Large intestine (tissue), 3 donors: ENCODE results near the gene BTBD2. TPM values are rescaled to one million over a fixed set of nuclear protein-coding genes. Genes with fewer than 3 reads are reported as not detected.

Experiments
- DNase-seq, 2 donors: peaks; one replicate each; pipeline versions ENCODE4 v3.0.0 to v3.0.0-alpha.2; 2013
- H3K27ac ChIP-seq: one replicate; pipeline ENCODE4 v1.5.1; 2013; ENCODE audit warnings: low read length
- H3K27me3 ChIP-seq: 2 replicates; pipeline ENCODE4 v1.6.1; 2013; ENCODE audit warnings: low read length; ENCODE audit not compliant: control insufficient read depth, insufficient read depth
- H3K36me3 ChIP-seq: 2 replicates; pipeline ENCODE4 v1.6.1; 2013; ENCODE audit warnings: low read length; ENCODE audit not compliant: control insufficient read depth, insufficient read depth
- H3K4me1 ChIP-seq: one replicate; pipeline ENCODE4 v1.6.1; 2013; ENCODE audit warnings: low read length; ENCODE audit not compliant: control insufficient read depth, insufficient read depth
- H3K4me3 ChIP-seq: one replicate; pipeline ENCODE4 v1.5.1; 2013; ENCODE audit warnings: low read length
- H3K9me3 ChIP-seq: one replicate; pipeline ENCODE4 v1.6.1; 2013; ENCODE audit warnings: mild to moderate bottlenecking, low read depth, low read length, moderate library complexity; ENCODE audit not compliant: control insufficient read depth
- WGBS: methylation state at CpG from one replicate; pipeline ENCODE4 v1.1.5; 2013; ENCODE audit warnings: low lambda C conversion rate; ENCODE audit not compliant: insufficient coverage; 5-methylcytosine and 5-hydroxymethylcytosine counted together
- polyA plus RNA-seq: library from polyadenylated mRNA; unstranded; fragments of 120-200 nt; gene quantifications from one replicate; pipeline ENCODE4 v1.2.1, GENCODE V29; 2013

The BTBD2 gene
- polyA plus RNA-seq, 1 donor, result 96.7 TPM

GRCh38 chr19:1944916-1945561 is 70.5 kb downstream of the BTBD2 start:
- Histone ChIP-seq H3K27ac (no peak overlapping the region), H3K36me3 (no peaks in the 10 kb centered on the region), H3K4me1 (peaks cover 18% of the 10 kb centered on the region), H3K27me3 (no peaks in the 10 kb centered on the region), H3K9me3 (peaks cover 12% of the 10 kb centered on the region), H3K4me3 (no peak overlapping the region)
- no peak for DNase-seq
- WGBS, result no CpG with 5 or more reads among the region's 30 CpGs

GRCh38 chr19:1944088-1944915 is 71.2 kb downstream of the BTBD2 start:
- H3K9me3 ChIP-seq, result peaks cover 12% of the 10 kb centered on the region
- H3K4me1 ChIP-seq, result peaks cover 24% of the 10 kb centered on the region
- no peak overlapping the region for H3K4me3 ChIP-seq
- DNase-seq, result no peak
- no peaks in the 10 kb centered on the region for H3K27me3 ChIP-seq
- H3K36me3 ChIP-seq, result no peaks in the 10 kb centered on the region
- no peak overlapping the region for H3K27ac ChIP-seq
- WGBS, result no CpG with 5 or more reads among the region's 42 CpGs

GRCh38 chr19:1943661-1944087 is 71.8 kb downstream of the BTBD2 start:
- H3K9me3 ChIP-seq, result peaks cover 11% of the 10 kb centered on the region
- no peak overlapping the region for H3K27ac ChIP-seq
- no peak overlapping the region for H3K4me3 ChIP-seq
- WGBS, result no CpG with 5 or more reads among the region's 22 CpGs
- no peak for DNase-seq
- peaks cover 24% of the 10 kb centered on the region for H3K4me1 ChIP-seq
- no peaks in the 10 kb centered on the region for H3K36me3 ChIP-seq
- no peaks in the 10 kb centered on the region for H3K27me3 ChIP-seq

- Histone ChIP-seq H3K27me3 (no peaks in the 10 kb centered on the region), H3K4me1 (peaks cover 24% of the 10 kb centered on the region), H3K27ac (peak overlapping the region; percentile 74), H3K9me3 (peaks cover 8% of the 10 kb centered on the region), H3K36me3 (no peaks in the 10 kb centered on the region), H3K4me3 (peak overlapping the region; percentile 63)
- no peak for DNase-seq
- WGBS, result no CpG with 5 or more reads among the region's 21 CpGs
These were observed 72.5 kb downstream of the BTBD2 start for GRCh38 chr19:1942934-1943555.

- Histone ChIP-seq H3K4me3 (peak overlapping the region; percentile 63), H3K27ac (peak overlapping the region; percentile 74), H3K27me3 (no peaks in the 10 kb centered on the region), H3K4me1 (peaks cover 24% of the 10 kb centered on the region), H3K36me3 (no peaks in the 10 kb centered on the region), H3K9me3 (peaks cover under 1% of the 10 kb centered on the region)
- DNase-seq, result peak; percentile 67 to 84
- WGBS, result no CpG with 5 or more reads among the region's 40 CpGs
These were observed 73.2 kb downstream of the BTBD2 start for GRCh38 chr19:1942078-1942933.

GRCh38 chr19:1941146-1942077 is 74.1 kb downstream of the BTBD2 start, which contains the start of gene CSNK1G2:
Gene CSNK1G2, plus strand, starts transcription at chr19:1941172. Its CDS starts 28,601 bp downstream, at chr19:1969773.
- Histone ChIP-seq H3K36me3 (no peaks in the 10 kb centered on the region), H3K4me1 (peaks cover 24% of the 10 kb centered on the region), H3K27me3 (no peaks in the 10 kb centered on the region), H3K9me3 (no peaks in the 10 kb centered on the region), H3K27ac (peak within 1 kb of the TSS; percentile 99), H3K4me3 (peak within 1 kb of the TSS; percentile 91)
- no CpG with 5 or more reads among the region's 97 CpGs for WGBS
- DNase-seq, result no peak

- Histone ChIP-seq H3K27ac (no peak overlapping the region), H3K9me3 (peaks cover 4% of the 10 kb centered on the region), H3K4me1 (peaks cover 14% of the 10 kb centered on the region), H3K27me3 (peaks cover 3% of the 10 kb centered on the region), H3K36me3 (no peaks in the 10 kb centered on the region), H3K4me3 (no peak overlapping the region)
- no CpG with 5 or more reads among the region's 7 CpGs for WGBS
- no peak for DNase-seq
These were observed 77.4 kb downstream of the BTBD2 start for GRCh38 chr19:1938071-1938470.

- no CpG with 5 or more reads among the region's 24 CpGs for WGBS
- no peak for DNase-seq
- H3K27ac ChIP-seq, result no peak overlapping the region
- H3K4me1 ChIP-seq, result peaks cover 9% of the 10 kb centered on the region
- H3K27me3 ChIP-seq, result peaks cover 3% of the 10 kb centered on the region
- H3K9me3 ChIP-seq, result peaks cover 8% of the 10 kb centered on the region
- no peaks in the 10 kb centered on the region for H3K36me3 ChIP-seq
- no peak overlapping the region for H3K4me3 ChIP-seq
These were observed 78.5 kb downstream of the BTBD2 start for GRCh38 chr19:1936916-1937610.

GRCh38 chr19:1936430-1936829 is 79.1 kb downstream of the BTBD2 start:
- Histone ChIP-seq H3K4me1 (peaks cover 9% of the 10 kb centered on the region), H3K27ac (no peak overlapping the region), H3K27me3 (peaks cover 3% of the 10 kb centered on the region), H3K36me3 (no peaks in the 10 kb centered on the region), H3K9me3 (peaks cover 8% of the 10 kb centered on the region), H3K4me3 (no peak overlapping the region)
- no peak for DNase-seq
- WGBS, result 96% methylated on average over 3 of the region's 3 CpGs
